ENCODE results near the gene RGS18. TPM values are rescaled to one million over a fixed set of nuclear protein-coding genes. Genes with fewer than 3 reads are reported as not detected.

The RGS18 gene
- total and polyA plus RNA-seq, 4 donors: 1.4 to 16.2 (median 7.5) TPM

- ATAC-seq (ENCODE audit: insufficient read depth, low FRiP score): no peak
- H3K27me3 ChIP-seq (ENCODE audit: control insufficient read depth in 3 of 3, insufficient read depth in 3 of 3, low read length in 2 of 3): no peaks in the 10 kb centered on the region
- no peaks in the 10 kb centered on the region for H3K4me1 ChIP-seq (ENCODE audit: control insufficient read depth in 5 of 5, insufficient read depth in 5 of 5, low read length in 5 of 5)
- no peak overlapping the region for H3K9ac ChIP-seq (ENCODE audit: insufficient read depth in 1 of 2, low read length in 2 of 2)
- H3K27ac ChIP-seq (ENCODE audit: low read depth in 1 of 2, low read length in 1 of 2): no peak overlapping the region
- TF ChIP-seq CTCF (IDR thresholded peaks at IDR 0.05; ENCODE audit: control extremely low read depth, extremely low read depth): no peak
- no peaks in the 10 kb centered on the region for H3K36me3 ChIP-seq (ENCODE audit: control insufficient read depth in 4 of 4, insufficient read depth in 4 of 4, low read length in 4 of 4)
- H3K9me3 ChIP-seq (ENCODE audit: control insufficient read depth in 4 of 4, insufficient read depth in 3 of 4, low read length in 3 of 4): peaks cover 0 to 5% (median 0%) of the 10 kb centered on the region in 4 donors
- H3K4me3 ChIP-seq: no peak overlapping the region
- no peak for DNase-seq
These were observed 66.1 kb downstream of the RGS18 start for GRCh38 chr1:192224396-192224795.

DNA sequence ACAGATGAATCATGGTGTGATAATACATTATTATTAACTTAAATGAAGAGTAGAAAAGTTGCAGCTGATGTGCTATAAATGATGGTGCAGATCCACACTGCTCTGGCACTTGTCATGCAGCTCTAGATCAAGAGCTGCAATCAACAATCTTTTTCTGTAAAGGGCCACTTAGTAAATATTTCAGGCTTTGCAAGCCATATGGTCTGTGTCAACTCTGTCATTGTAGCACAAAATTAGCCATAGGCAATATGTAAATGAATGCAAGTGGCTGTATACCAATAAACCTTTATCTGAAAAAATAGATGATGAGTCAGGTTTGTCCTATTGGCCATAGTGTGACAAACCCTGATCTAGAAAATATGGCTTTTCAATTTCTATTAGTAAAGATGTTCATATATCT lies 66.6 kb downstream of the RGS18 start:
- DNase-seq (no peak), ATAC-seq (ENCODE audit: insufficient read depth, low FRiP score) (no peak)
- Histone ChIP-seq H3K4me3 (no peak overlapping the region), H3K36me3 (ENCODE audit: control insufficient read depth in 4 of 4, insufficient read depth in 4 of 4, low read length in 4 of 4) (no peaks in the 10 kb centered on the region), H3K4me1 (ENCODE audit: control insufficient read depth in 5 of 5, insufficient read depth in 5 of 5, low read length in 5 of 5) (no peaks in the 10 kb centered on the region), H3K27ac (ENCODE audit: low read depth in 1 of 2, low read length in 1 of 2) (no peak overlapping the region), H3K9ac (ENCODE audit: insufficient read depth in 1 of 2, low read length in 2 of 2) (no peak overlapping the region), H3K27me3 (ENCODE audit: control insufficient read depth in 3 of 3, insufficient read depth in 3 of 3, low read length in 2 of 3) (no peaks in the 10 kb centered on the region), H3K9me3 (ENCODE audit: control insufficient read depth in 4 of 4, insufficient read depth in 3 of 4, low read length in 3 of 4) (peaks cover 0 to 5% (median 0%) of the 10 kb centered on the region in 4 donors)
- TF ChIP-seq CTCF (IDR thresholded peaks at IDR 0.05; ENCODE audit: control extremely low read depth, extremely low read depth): no peak

- 91 to 99% methylated on average over 2 of the region's 2 CpGs for WGBS, 2 donors
- H3K27me3 ChIP-seq (ENCODE audit: control insufficient read depth in 3 of 3, insufficient read depth in 3 of 3, low read length in 2 of 3): no peaks in the 10 kb centered on the region
- no peak overlapping the region for H3K27ac ChIP-seq (ENCODE audit: low read depth in 1 of 2, low read length in 1 of 2)
- H3K36me3 ChIP-seq (ENCODE audit: control insufficient read depth in 4 of 4, insufficient read depth in 4 of 4, low read length in 4 of 4): no peaks in the 10 kb centered on the region
- H3K4me1 ChIP-seq (ENCODE audit: control insufficient read depth in 5 of 5, insufficient read depth in 5 of 5, low read length in 5 of 5): no peaks in the 10 kb centered on the region
- TF ChIP-seq CTCF (IDR thresholded peaks at IDR 0.05; ENCODE audit: control extremely low read depth, extremely low read depth): no peak
- no peak for ATAC-seq (ENCODE audit: insufficient read depth, low FRiP score)
- no peak for DNase-seq
- H3K4me3 ChIP-seq: no peak overlapping the region
- no peak overlapping the region for H3K9ac ChIP-seq (ENCODE audit: insufficient read depth in 1 of 2, low read length in 2 of 2)
- H3K9me3 ChIP-seq (ENCODE audit: control insufficient read depth in 4 of 4, insufficient read depth in 3 of 4, low read length in 3 of 4): peaks cover 0 to 5% (median 0%) of the 10 kb centered on the region in 4 donors
These were observed 67.0 kb downstream of the RGS18 start for GRCh38 chr1:192225266-192225665.

- Histone ChIP-seq H3K9me3 (ENCODE audit: control insufficient read depth in 4 of 4, insufficient read depth in 3 of 4, low read length in 3 of 4) (peaks cover 0 to 5% (median 0%) of the 10 kb centered on the region in 4 donors), H3K27me3 (ENCODE audit: control insufficient read depth in 3 of 3, insufficient read depth in 3 of 3, low read length in 2 of 3) (no peaks in the 10 kb centered on the region), H3K9ac (ENCODE audit: insufficient read depth in 1 of 2, low read length in 2 of 2) (no peak overlapping the region), H3K27ac (ENCODE audit: low read depth in 1 of 2, low read length in 1 of 2) (no peak overlapping the region), H3K4me3 (no peak overlapping the region), H3K4me1 (ENCODE audit: control insufficient read depth in 5 of 5, insufficient read depth in 5 of 5, low read length in 5 of 5) (no peaks in the 10 kb centered on the region), H3K36me3 (ENCODE audit: control insufficient read depth in 4 of 4, insufficient read depth in 4 of 4, low read length in 4 of 4) (no peaks in the 10 kb centered on the region)
- WGBS, 2 donors: 69 to 70% methylated on average over 3 of the region's 3 CpGs
- DNase-seq: no peak
- no peak for ATAC-seq (ENCODE audit: insufficient read depth, low FRiP score)
- no peak for TF ChIP-seq CTCF (IDR thresholded peaks at IDR 0.05; ENCODE audit: control extremely low read depth, extremely low read depth)
These were observed 67.4 kb downstream of the RGS18 start for GRCh38 chr1:192225703-192226102.

Data from lung (tissue), 12 donors.